GM12873 (cell line): ENCODE measurements around the gene RTBDN.

ENCODE experiments used
- CTCF ChIP-seq: IDR thresholded peaks from 2 replicates; pipeline ENCODE4 v1.5.1; 2012; ENCODE audit warnings: low read depth, mild to moderate bottlenecking, moderate library complexity, low read length, control low read depth; ENCODE audit not compliant: insufficient read depth; ENCODE audit errors: missing control alignments

The RTBDN gene

GRCh38 chr19:12796146-12797071 lies 38.0 kb downstream of the RTBDN start:
- TF ChIP-seq CTCF = peak; percentile 99

- no peak for TF ChIP-seq CTCF
Observed at GRCh38 chr19:12794971-12795381, 39.4 kb downstream of the RTBDN start.

GRCh38 chr19:12794196-12794941 lies 40.0 kb downstream of the RTBDN start:
- no peak for TF ChIP-seq CTCF

GRCh38 chr19:12793290-12794195 lies 40.8 kb downstream of the RTBDN start:
- TF ChIP-seq CTCF = no peak

GRCh38 chr19:12792853-12793289 lies 41.5 kb downstream of the RTBDN start:
- no peak for TF ChIP-seq CTCF

GRCh38 chr19:12792051-12792852 lies 42.1 kb downstream of the RTBDN start:
- TF ChIP-seq CTCF = no peak
